HEK293 (cell line): ENCODE measurements around the gene LRBA.
"Not testable (repeated sequence)": the region's sequence is repeated elsewhere in the genome, so short reads cannot be mapped to it uniquely, and the experiment has no call there.

Experiments used
- CTCF ChIA-PET: fragments of 350-600 bp; formaldehyde crosslinking; extraction: SDS; loops from one replicate; lab custom pipeline; 2021; ENCODE audit warnings: antibody characterized with exemption; lab: Yijun Ruan, JAX
- POLR2A ChIA-PET: fragments of 300-600 bp; formaldehyde crosslinking; extraction: SDS; loops from one replicate; lab custom pipeline; 2020; ENCODE audit warnings: antibody characterized with exemption, inconsistent platforms; lab: Yijun Ruan, JAX
- H3K27ac ChIP-seq: fragments of 200-500 bp; sonication (Bioruptor generic); 2 replicates; pipeline ENCODE4 v1.5.1; 2014; ENCODE audit warnings: low read depth, low read length, control low read depth, inconsistent platforms; ENCODE audit errors: extremely low read depth
- H3K36me3 ChIP-seq, 2 experiments: fragments of 200-500 bp in 1 of 2; sonication (Bioruptor generic) in 1 of 2; 1 replicate in 1 of 2; 2 replicates in 1 of 2; pipeline ENCODE4 v1.5.1; 2014 to 2017; ENCODE audit warnings: inconsistent platforms in 2 of 2, low read length in 2 of 2; ENCODE audit not compliant: control insufficient read depth in 2 of 2, insufficient read depth in 1 of 2
- H3K4me1 ChIP-seq: fragments of 200-500 bp; sonication (Bioruptor generic); 2 replicates; pipeline ENCODE4 v1.5.1; 2014; ENCODE audit warnings: mild to moderate bottlenecking, low read length, inconsistent platforms; ENCODE audit not compliant: control insufficient read depth, insufficient read depth
- H3K4me3 ChIP-seq: 2 replicates; pipeline ENCODE4 v1.5.1; 2011; ENCODE audit warnings: low read depth, mild to moderate bottlenecking, control low read depth, low read length, moderate library complexity
- H3K9me3 ChIP-seq: fragments of 200-500 bp; sonication (Bioruptor generic); 2 replicates; pipeline ENCODE4 v1.5.1; 2014; ENCODE audit warnings: low read depth, low read length, inconsistent platforms; ENCODE audit not compliant: control insufficient read depth, insufficient read depth
- FEZF1 ChIP-seq: fragments of 450-650 bp; formaldehyde crosslinking; IDR thresholded peaks from 2 replicates; pipeline ENCODE4 v1.5.1; 2016; ENCODE audit warnings: missing biosample characterization, missing genetic modification characterization
- GLI4 ChIP-seq: fragments of 450-650 bp; formaldehyde crosslinking; IDR thresholded peaks from 2 replicates; pipeline ENCODE4 v1.5.1; 2016; ENCODE audit warnings: missing biosample characterization, missing genetic modification characterization
- OVOL3 ChIP-seq: fragments of 450-650 bp; formaldehyde crosslinking; IDR thresholded peaks from 2 replicates; pipeline ENCODE4 v1.5.1; 2016; ENCODE audit warnings: missing biosample characterization, missing genetic modification characterization
- PBX3 ChIP-seq: sonication (generic); formaldehyde crosslinking; IDR thresholded peaks from 2 replicates; pipeline ENCODE4 v1.8.1; 2022; ENCODE audit warnings: mild to moderate bottlenecking, moderate library complexity, missing genetic modification reagents
- PRDM1 ChIP-seq: fragments of 450-650 bp; formaldehyde crosslinking; IDR thresholded peaks from 2 replicates; pipeline ENCODE4; 2016; ENCODE audit warnings: missing biosample characterization, missing genetic modification characterization
- ZNF146 ChIP-seq: fragments of 450-650 bp; formaldehyde crosslinking; IDR thresholded peaks from 2 replicates; pipeline ENCODE4 v1.5.1; 2016; ENCODE audit warnings: missing biosample characterization, missing genetic modification characterization
- ZNF202 ChIP-seq: fragments of 450-650 bp; formaldehyde crosslinking; IDR thresholded peaks from 2 replicates; pipeline ENCODE4 v1.5.1; 2016; ENCODE audit warnings: missing biosample characterization, missing genetic modification characterization, borderline replicate concordance
- ZNF24 ChIP-seq: fragments of 450-650 bp; formaldehyde crosslinking; IDR thresholded peaks from 2 replicates; pipeline ENCODE4 v1.5.1; 2016; ENCODE audit warnings: missing biosample characterization, missing genetic modification characterization
- ZNF292 ChIP-seq: fragments of 450-650 bp; formaldehyde crosslinking; IDR thresholded peaks from 2 replicates; pipeline ENCODE4 v1.5.1; 2016; ENCODE audit warnings: low read depth, missing biosample characterization, missing genetic modification characterization, borderline replicate concordance
- ZNF354C ChIP-seq: fragments of 450-650 bp; formaldehyde crosslinking; IDR thresholded peaks from 2 replicates; pipeline ENCODE4 v1.5.1; 2016; ENCODE audit warnings: missing biosample characterization, missing genetic modification characterization, low read depth, borderline replicate concordance
- ZNF362 ChIP-seq: fragments of 450-650 bp; formaldehyde crosslinking; IDR thresholded peaks from 2 replicates; pipeline ENCODE4 v1.5.1; 2016; ENCODE audit warnings: missing biosample characterization, missing genetic modification characterization
- ZNF558 ChIP-seq: fragments of 450-650 bp; formaldehyde crosslinking; IDR thresholded peaks from 2 replicates; pipeline ENCODE4 v1.5.1; 2016; ENCODE audit warnings: missing biosample characterization, missing genetic modification characterization
- ZNF585B ChIP-seq: fragments of 450-650 bp; formaldehyde crosslinking; IDR thresholded peaks from 2 replicates; pipeline ENCODE4 v1.5.1; 2016; ENCODE audit warnings: missing biosample characterization, missing genetic modification characterization
- ZNF626 ChIP-seq: fragments of 450-650 bp; sonication (Bioruptor Pico); formaldehyde crosslinking; IDR thresholded peaks from 2 replicates; pipeline ENCODE4 v1.5.1; 2018; ENCODE audit warnings: missing biosample characterization, missing genetic modification characterization, inconsistent platforms
- ZNF660 ChIP-seq: fragments of 450-650 bp; IDR thresholded peaks from 2 replicates; pipeline ENCODE4 v1.5.1; 2018; ENCODE audit warnings: missing biosample characterization, mild to moderate bottlenecking, missing genetic modification characterization
- ZNF707 ChIP-seq: fragments of 450-650 bp; formaldehyde crosslinking; IDR thresholded peaks from 2 replicates; pipeline ENCODE4 v1.5.1; 2016; ENCODE audit warnings: missing biosample characterization, missing genetic modification characterization
- ZNF791 ChIP-seq: fragments of 450-650 bp; formaldehyde crosslinking; IDR thresholded peaks from 2 replicates; pipeline ENCODE4 v1.5.1; 2016; ENCODE audit warnings: missing biosample characterization, missing genetic modification characterization
- ZNF843 ChIP-seq: fragments of 450-650 bp; formaldehyde crosslinking; IDR thresholded peaks from 2 replicates; pipeline ENCODE4 v1.5.1; 2016; ENCODE audit warnings: missing biosample characterization, missing genetic modification characterization
- TF ChIP-seq, protein P1 (sequence below): fragments of 450-650 bp; formaldehyde crosslinking; IDR thresholded peaks from 2 replicates; pipeline ENCODE4 v1.5.1; 2016; ENCODE audit warnings: missing biosample characterization, missing genetic modification characterization, borderline replicate concordance
- TF ChIP-seq, protein P2 (sequence below): fragments of 450-650 bp; IDR thresholded peaks from 2 replicates; pipeline ENCODE4 v1.5.1; 2018; ENCODE audit warnings: missing biosample characterization, missing genetic modification characterization

LRBA gene

GRCh38 chr4:150567070-150567469 lies 448.0 kb downstream of the LRBA start (continued):
- TF ChIP-seq ZNF626 (tag by site-specific recombination) (no peak), PBX3 (CRISPR knock-in tag) (no peak), PRDM1 (tag by site-specific recombination) (no peak), ZNF707 (tag by site-specific recombination) (no peak), ZNF791 (tag by site-specific recombination) (no peak)
- TF ChIP-seq, protein P1, sequence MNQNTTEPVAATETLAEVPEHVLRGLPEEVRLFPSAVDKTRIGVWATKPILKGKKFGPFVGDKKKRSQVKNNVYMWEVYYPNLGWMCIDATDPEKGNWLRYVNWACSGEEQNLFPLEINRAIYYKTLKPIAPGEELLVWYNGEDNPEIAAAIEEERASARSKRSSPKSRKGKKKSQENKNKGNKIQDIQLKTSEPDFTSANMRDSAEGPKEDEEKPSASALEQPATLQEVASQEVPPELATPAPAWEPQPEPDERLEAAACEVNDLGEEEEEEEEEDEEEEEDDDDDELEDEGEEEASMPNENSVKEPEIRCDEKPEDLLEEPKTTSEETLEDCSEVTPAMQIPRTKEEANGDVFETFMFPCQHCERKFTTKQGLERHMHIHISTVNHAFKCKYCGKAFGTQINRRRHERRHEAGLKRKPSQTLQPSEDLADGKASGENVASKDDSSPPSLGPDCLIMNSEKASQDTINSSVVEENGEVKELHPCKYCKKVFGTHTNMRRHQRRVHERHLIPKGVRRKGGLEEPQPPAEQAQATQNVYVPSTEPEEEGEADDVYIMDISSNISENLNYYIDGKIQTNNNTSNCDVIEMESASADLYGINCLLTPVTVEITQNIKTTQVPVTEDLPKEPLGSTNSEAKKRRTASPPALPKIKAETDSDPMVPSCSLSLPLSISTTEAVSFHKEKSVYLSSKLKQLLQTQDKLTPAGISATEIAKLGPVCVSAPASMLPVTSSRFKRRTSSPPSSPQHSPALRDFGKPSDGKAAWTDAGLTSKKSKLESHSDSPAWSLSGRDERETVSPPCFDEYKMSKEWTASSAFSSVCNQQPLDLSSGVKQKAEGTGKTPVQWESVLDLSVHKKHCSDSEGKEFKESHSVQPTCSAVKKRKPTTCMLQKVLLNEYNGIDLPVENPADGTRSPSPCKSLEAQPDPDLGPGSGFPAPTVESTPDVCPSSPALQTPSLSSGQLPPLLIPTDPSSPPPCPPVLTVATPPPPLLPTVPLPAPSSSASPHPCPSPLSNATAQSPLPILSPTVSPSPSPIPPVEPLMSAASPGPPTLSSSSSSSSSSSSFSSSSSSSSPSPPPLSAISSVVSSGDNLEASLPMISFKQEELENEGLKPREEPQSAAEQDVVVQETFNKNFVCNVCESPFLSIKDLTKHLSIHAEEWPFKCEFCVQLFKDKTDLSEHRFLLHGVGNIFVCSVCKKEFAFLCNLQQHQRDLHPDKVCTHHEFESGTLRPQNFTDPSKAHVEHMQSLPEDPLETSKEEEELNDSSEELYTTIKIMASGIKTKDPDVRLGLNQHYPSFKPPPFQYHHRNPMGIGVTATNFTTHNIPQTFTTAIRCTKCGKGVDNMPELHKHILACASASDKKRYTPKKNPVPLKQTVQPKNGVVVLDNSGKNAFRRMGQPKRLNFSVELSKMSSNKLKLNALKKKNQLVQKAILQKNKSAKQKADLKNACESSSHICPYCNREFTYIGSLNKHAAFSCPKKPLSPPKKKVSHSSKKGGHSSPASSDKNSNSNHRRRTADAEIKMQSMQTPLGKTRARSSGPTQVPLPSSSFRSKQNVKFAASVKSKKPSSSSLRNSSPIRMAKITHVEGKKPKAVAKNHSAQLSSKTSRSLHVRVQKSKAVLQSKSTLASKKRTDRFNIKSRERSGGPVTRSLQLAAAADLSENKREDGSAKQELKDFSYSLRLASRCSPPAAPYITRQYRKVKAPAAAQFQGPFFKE (tag by site-specific recombination), result no peak
- TF ChIP-seq, protein P2, sequence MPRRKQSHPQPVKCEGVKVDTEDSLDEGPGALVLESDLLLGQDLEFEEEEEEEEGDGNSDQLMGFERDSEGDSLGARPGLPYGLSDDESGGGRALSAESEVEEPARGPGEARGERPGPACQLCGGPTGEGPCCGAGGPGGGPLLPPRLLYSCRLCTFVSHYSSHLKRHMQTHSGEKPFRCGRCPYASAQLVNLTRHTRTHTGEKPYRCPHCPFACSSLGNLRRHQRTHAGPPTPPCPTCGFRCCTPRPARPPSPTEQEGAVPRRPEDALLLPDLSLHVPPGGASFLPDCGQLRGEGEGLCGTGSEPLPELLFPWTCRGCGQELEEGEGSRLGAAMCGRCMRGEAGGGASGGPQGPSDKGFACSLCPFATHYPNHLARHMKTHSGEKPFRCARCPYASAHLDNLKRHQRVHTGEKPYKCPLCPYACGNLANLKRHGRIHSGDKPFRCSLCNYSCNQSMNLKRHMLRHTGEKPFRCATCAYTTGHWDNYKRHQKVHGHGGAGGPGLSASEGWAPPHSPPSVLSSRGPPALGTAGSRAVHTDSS (tag by site-specific recombination), result no peak

GRCh38 chr4:150564967-150565366 lies 450.1 kb downstream of the LRBA start:
- H3K36me3 ChIP-seq, H3K4me1 ChIP-seq, POLR2A ChIA-PET, H3K9me3 ChIP-seq, H3K4me3 ChIP-seq, H3K27ac ChIP-seq: not testable (repeated sequence)
- TF ChIP-seq ZNF202 (tag by site-specific recombination) (0 out of 2 replicates have a peak, but pooled peaks have one; percentile 11), ZNF146 (tag by site-specific recombination) (peak; percentile 61; the same call in 1 of the 2 replicates)
- CTCF ChIA-PET, result interaction anchor here (0.7 kb wide), 1 partner anchor 302 kb away, joined by 3 read pairs; no protein-coding TSS in a partner anchor

DNA sequence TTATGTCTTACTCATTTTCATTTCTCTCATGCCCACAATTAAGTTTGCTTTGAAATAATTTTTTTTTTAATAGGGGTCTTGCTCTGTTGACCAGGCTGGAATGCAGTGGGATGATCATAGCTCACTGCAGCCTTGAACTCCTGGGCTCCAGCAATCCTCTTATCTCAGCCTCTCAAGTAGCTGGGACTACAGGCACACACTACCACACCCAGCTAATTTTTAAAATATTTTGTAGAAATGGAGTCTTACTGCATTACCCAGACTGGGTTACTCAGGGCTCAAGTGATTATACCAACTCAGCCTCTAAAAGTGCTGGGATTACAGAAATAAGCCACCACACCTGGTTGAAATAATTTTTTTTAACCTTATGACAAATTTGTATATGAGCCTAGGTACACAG lies 452.3 kb downstream of the LRBA start:
- H3K4me3 ChIP-seq, result no peak overlapping the region
- no peaks in the 10 kb centered on the region for H3K9me3 ChIP-seq
- no peaks in the 10 kb centered on the region for H3K4me1 ChIP-seq
- H3K27ac ChIP-seq, result no peak overlapping the region
- H3K36me3 ChIP-seq, result no peaks in the 10 kb centered on the region
- ChIA-PET POLR2A (no interaction called here), CTCF (no interaction called here)
- TF ChIP-seq GLI4 (tag by site-specific recombination) (no peak), ZNF558 (tag by site-specific recombination) (no peak), ZNF362 (tag by site-specific recombination) (no peak), ZNF660 (tag by site-specific recombination) (no peak), FEZF1 (no peak), ZNF843 (tag by site-specific recombination) (no peak), ZNF585B (tag by site-specific recombination) (no peak), OVOL3 (tag by site-specific recombination) (no peak), ZNF24 (no peak), ZNF292 (tag by site-specific recombination) (no peak), ZNF354C (tag by site-specific recombination) (no peak)
